DOHH2 (cell line): ENCODE data around the gene TSSK6.

ENCODE experiments used
- H3F3A ChIP-seq: fragments of 200-600 bp; sonication (generic), shearing (Covaris generic); 2 replicates; pipeline ENCODE4 v1.6.0; 2016; ENCODE audit warnings: antibody characterized with exemption, mild to moderate bottlenecking; ENCODE audit not compliant: control insufficient read depth, insufficient read depth
- H3K27ac ChIP-seq: fragments of 200-600 bp; sonication (generic); 2 replicates; pipeline ENCODE4 v1.5.1; 2014; ENCODE audit warnings: low read depth, mild to moderate bottlenecking, low read length, moderate library complexity
- H3K27me3 ChIP-seq: fragments of 200-600 bp; sonication (generic); 2 replicates; pipeline ENCODE4 v1.6.1; 2014; ENCODE audit warnings: mild to moderate bottlenecking, low read length, mixed read lengths; ENCODE audit not compliant: control insufficient read depth
- H3K36me3 ChIP-seq: fragments of 200-600 bp; sonication (generic); 2 replicates; pipeline ENCODE4 v1.6.1; 2014; ENCODE audit warnings: mild to moderate bottlenecking, low read length, moderate library complexity, mixed read lengths; ENCODE audit not compliant: control insufficient read depth
- H3K4me1 ChIP-seq: fragments of 200-600 bp; sonication (generic); 2 replicates; pipeline ENCODE4 v1.6.1; 2014; ENCODE audit warnings: mild to moderate bottlenecking, low read length, mixed read lengths; ENCODE audit not compliant: control insufficient read depth
- H3K4me2 ChIP-seq: fragments of 200-600 bp; sonication (generic); 2 replicates; pipeline ENCODE4 v1.6.0; 2014; ENCODE audit warnings: mild to moderate bottlenecking, low read length, moderate library complexity
- H3K4me3 ChIP-seq: fragments of 200-600 bp; sonication (generic); 2 replicates; pipeline ENCODE4 v1.5.1; 2014; ENCODE audit warnings: mild to moderate bottlenecking, low read length, mixed read lengths
- H3K79me2 ChIP-seq: fragments of 200-600 bp; sonication (generic); 2 replicates; pipeline ENCODE4 v1.6.1; 2014; ENCODE audit warnings: mild to moderate bottlenecking, low read length, mixed read lengths; ENCODE audit not compliant: control insufficient read depth
- H3K9me2 ChIP-seq: fragments of 200-600 bp; sonication (generic); replicated peaks from 2 replicates; pipeline ENCODE4 v1.6.1; 2014; ENCODE audit warnings: mild to moderate bottlenecking, low read length, mixed read lengths; ENCODE audit not compliant: control insufficient read depth
- H3K9me3 ChIP-seq: fragments of 200-600 bp; sonication (generic); 2 replicates; pipeline ENCODE4 v1.6.1; 2014; ENCODE audit warnings: antibody characterized with exemption, low read length, mixed read lengths; ENCODE audit not compliant: control insufficient read depth, insufficient read depth
- H4K20me1 ChIP-seq: fragments of 200-600 bp; sonication (generic); 2 replicates; pipeline ENCODE4 v1.6.0; 2014; ENCODE audit warnings: low read depth, mild to moderate bottlenecking, antibody characterized with exemption, low read length, moderate library complexity; ENCODE audit not compliant: control insufficient read depth, insufficient read depth
- CTCF ChIP-seq: fragments of 200-600 bp; sonication (generic); IDR thresholded peaks from one replicate; pipeline ENCODE4 v1.5.1; 2014; ENCODE audit warnings: antibody characterized with exemption, mild to moderate bottlenecking, low read depth, low read length; ENCODE audit not compliant: poor library complexity, severe bottlenecking
- EZH2phosphoT487 ChIP-seq: fragments of 200-600 bp; sonication (generic); IDR thresholded peaks from 2 replicates; pipeline ENCODE4 v1.6.1; 2017; ENCODE audit warnings: borderline replicate concordance, mild to moderate bottlenecking, antibody characterized with exemption, low read length, moderate library complexity, mixed read lengths

TSSK6 gene

DNA sequence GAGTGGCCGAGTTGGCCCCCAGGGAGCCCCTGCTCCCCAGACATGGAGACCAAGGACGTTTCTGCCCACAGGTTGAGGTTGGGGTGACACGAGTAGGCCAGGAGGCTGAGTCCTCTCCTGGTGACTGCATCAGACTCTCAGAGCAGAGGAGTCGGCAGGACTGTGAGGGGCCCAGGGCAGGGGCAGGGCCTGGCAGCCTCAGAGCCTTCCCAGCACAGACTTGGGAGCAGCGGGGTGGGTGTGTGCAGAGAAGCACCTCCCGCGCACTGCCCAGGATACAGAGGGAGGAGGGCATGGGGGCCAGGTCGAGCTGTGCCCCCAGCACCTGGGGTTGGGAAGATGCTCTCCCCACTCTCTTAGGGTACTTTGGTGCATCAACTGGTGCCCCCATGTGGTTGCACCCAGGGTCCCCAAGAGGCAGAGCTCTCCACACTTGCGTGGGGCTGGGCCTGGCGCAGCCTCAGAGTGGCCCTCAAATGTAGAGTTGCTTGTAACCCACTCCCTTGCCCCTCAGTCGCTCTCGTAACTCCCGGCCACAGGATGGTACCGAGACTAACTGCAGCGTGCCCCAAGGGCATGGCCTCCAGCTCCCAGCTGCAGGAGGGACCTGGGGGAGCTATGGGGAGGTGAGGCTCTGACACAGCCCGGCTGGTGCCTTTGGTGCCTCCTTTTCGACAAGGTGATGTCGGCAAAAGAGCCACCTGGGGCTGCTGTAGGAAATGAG, 15.9 kb downstream of the TSSK6 start:
- no peaks in the 10 kb centered on the region for H3K27me3 ChIP-seq
- H3K36me3 ChIP-seq, result peaks cover 96% of the 10 kb centered on the region
- TF ChIP-seq EZH2phosphoT487 (no peak), CTCF (no peak)

DNA sequence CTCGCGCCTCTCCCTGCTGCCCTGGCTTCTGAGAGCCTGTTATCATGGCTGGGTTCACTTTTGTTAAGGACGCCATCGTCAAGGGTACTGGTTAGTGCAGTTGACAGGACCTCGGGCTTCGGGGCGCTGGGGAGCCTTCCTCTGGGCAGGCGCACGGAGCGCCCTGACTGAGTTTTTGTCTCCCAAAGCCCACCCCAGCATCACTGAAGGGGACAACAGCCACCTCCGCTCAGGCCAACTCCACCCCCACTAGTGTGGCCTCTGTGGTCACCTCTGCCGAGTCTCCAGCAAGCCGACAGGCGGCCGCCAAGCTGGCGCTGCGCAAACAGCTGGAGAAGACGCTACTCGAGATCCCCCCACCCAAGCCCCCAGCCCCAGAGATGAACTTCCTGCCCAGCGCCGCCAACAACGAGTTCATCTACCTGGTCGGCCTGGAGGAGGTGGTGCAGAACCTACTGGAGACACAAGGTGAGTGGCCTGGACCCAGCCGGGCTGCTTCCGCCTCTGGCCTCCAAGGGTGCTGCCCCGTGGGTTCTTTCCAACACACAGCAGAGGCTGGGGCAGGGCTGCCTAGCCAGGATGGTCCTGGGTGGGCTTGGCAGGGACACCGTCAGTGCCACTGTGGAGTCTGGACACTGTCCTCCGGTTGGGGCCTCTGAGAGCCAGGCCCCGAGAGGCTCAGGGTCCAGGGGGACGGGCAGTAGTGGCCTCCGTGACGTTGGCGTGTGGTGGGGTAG, 16.9 kb downstream of the TSSK6 start:
- Histone ChIP-seq H3K4me2 (no peak overlapping the region), H3K27ac (no peak overlapping the region), H3K9me2 (no peaks in the 10 kb centered on the region), H3K4me3 (no peak overlapping the region), H3K4me1 (no peaks in the 10 kb centered on the region), H3K79me2 (peaks cover 20% of the 10 kb centered on the region; the same call in 1 of the 2 replicates), H3K27me3 (no peaks in the 10 kb centered on the region), H3K9me3 (no peaks in the 10 kb centered on the region), H3F3A (no peaks in the 10 kb centered on the region), H4K20me1 (no peaks in the 10 kb centered on the region), H3K36me3 (peaks cover 94% of the 10 kb centered on the region)
- TF ChIP-seq CTCF, result no peak
- no peak for TF ChIP-seq EZH2phosphoT487

More for the DNA sequence above, 15.9 kb downstream of the TSSK6 start:
- Histone ChIP-seq H3K4me3 (no peak overlapping the region), H4K20me1 (no peaks in the 10 kb centered on the region), H3K9me2 (no peaks in the 10 kb centered on the region), H3K4me2 (no peak overlapping the region), H3K27ac (no peak overlapping the region), H3K9me3 (no peaks in the 10 kb centered on the region), H3K4me1 (no peaks in the 10 kb centered on the region), H3K79me2 (peaks cover 12% of the 10 kb centered on the region; the same call in 1 of the 2 replicates), H3F3A (no peaks in the 10 kb centered on the region)

DNA sequence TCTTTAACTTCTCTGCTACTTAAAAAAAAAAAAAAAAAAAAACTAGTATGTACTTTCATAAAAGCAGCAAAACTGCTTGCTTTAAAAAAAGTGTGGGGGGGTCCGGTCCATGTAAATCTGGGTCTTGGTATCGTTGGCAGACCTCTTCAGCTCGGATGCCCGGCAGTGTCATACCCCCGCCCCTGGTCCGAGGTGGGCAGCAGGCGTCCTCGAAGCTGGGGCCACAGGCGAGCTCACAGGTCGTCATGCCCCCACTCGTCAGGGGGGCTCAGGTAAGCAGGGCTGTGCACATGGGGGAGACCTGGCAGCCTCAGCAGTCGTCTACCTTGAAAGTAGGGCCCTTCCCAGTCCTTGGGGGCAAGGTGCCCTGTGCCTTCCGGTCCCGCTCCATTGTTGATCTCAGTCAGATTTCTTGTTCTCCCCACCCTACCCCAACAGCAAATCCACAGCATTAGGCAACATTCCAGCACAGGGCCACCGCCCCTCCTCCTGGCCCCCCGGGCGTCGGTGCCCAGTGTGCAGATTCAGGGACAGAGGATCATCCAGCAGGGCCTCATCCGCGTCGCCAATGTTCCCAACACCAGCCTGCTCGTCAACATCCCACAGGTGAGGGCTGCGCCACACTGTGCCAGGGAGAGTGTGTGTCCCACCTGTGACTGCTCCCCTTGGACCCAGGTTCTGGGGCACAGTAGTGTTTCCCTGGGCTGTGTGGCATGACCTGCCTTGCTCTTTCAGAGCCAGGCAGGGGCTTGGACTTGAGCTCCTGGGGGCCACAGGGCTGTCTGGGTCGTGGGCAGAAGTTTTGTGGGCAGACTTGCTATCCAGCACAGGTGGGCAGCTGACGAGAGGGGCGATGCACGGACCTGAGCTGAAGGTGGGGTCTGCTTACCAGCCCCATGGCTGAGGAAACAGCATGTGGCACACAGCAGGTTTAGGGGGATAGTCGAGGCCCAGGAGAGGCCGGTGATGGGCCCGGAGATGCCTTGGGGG, 19.4 kb downstream of the TSSK6 start:
- Histone ChIP-seq H3K4me1 (no peaks in the 10 kb centered on the region), H3K4me2 (no peak overlapping the region), H3K36me3 (peaks cover 94% of the 10 kb centered on the region), H3K27me3 (no peaks in the 10 kb centered on the region), H4K20me1 (peaks cover 3% of the 10 kb centered on the region; the same call in 1 of the 2 replicates), H3K9me3 (no peaks in the 10 kb centered on the region), H3K9me2 (no peaks in the 10 kb centered on the region), H3K4me3 (no peak overlapping the region), H3K27ac (no peak overlapping the region), H3F3A (no peaks in the 10 kb centered on the region), H3K79me2 (peaks cover 42% of the 10 kb centered on the region)
- TF ChIP-seq EZH2phosphoT487, result no peak
- no peak for TF ChIP-seq CTCF
